Common myeloid progenitor, CD34-positive (primary cell): Measurements from ENCODE around the gene SYNGR3.
"Not testable (repeated sequence)": the region's sequence is repeated elsewhere in the genome, so short reads cannot be mapped to it uniquely, and the experiment has no call there.

ENCODE experiments used
- CTCF ChIA-PET: fragments of 350-600 bp; sonication (Branson Sonifier 250); formaldehyde crosslinking; loops from one replicate; lab custom pipeline; 2021; ENCODE audit warnings: antibody characterized with exemption; lab: Charles Lee
- POLR2A ChIA-PET: fragments of 350-600 bp; sonication (Branson Sonifier 250); formaldehyde crosslinking; loops from one replicate; lab custom pipeline; 2021; ENCODE audit warnings: antibody characterized with exemption; lab: Charles Lee
- DNase-seq, 3 donors: peaks; one replicate each; pipeline versions ENCODE4 v3.0.0 to v3.0.0-alpha.2; 2013
- H3K27ac ChIP-seq, 2 experiments: 1 replicate in 1 of 2; 2 replicates in 1 of 2; pipeline ENCODE4 v1.7.0; 2013; ENCODE audit warnings: inconsistent platforms in 2 of 2, low read length in 2 of 2, mild to moderate bottlenecking in 2 of 2, low read depth in 1 of 2, moderate library complexity in 1 of 2; ENCODE audit not compliant: severe bottlenecking in 2 of 2, insufficient read depth in 1 of 2, poor library complexity in 1 of 2
- H3K27me3 ChIP-seq, 5 experiments: replicated peaks in 2 of 5; 1 replicate in 3 of 5; 2 replicates in 2 of 5; pipeline versions ENCODE4 v1.6.1 to v1.7.0; 2013; ENCODE audit warnings: low read length in 4 of 5, mild to moderate bottlenecking in 2 of 5, moderate library complexity in 2 of 5, inconsistent platforms in 1 of 5; ENCODE audit not compliant: insufficient read depth in 5 of 5, control insufficient read depth in 4 of 5
- H3K36me3 ChIP-seq, 4 experiments: 1 replicate in 2 of 4; 2 replicates in 2 of 4; pipeline versions ENCODE4 v1.6.1 to v1.7.0; 2013; ENCODE audit warnings: low read length in 3 of 4, control low read depth in 1 of 4, mild to moderate bottlenecking in 1 of 4; ENCODE audit not compliant: control insufficient read depth in 4 of 4, insufficient read depth in 4 of 4
- H3K4me1 ChIP-seq, 4 experiments: 1 replicate in 3 of 4; 2 replicates in 1 of 4; pipeline versions ENCODE4 v1.6.1 to v1.7.1; 2013; ENCODE audit warnings: low read length in 3 of 4, mild to moderate bottlenecking in 3 of 4, control low read depth in 1 of 4, inconsistent platforms in 1 of 4, moderate library complexity in 1 of 4; ENCODE audit not compliant: control insufficient read depth in 4 of 4, insufficient read depth in 4 of 4; ENCODE audit errors: control extremely low read depth in 1 of 4
- H3K4me3 ChIP-seq, 7 experiments: 1 replicate in 4 of 7; 2 replicates in 3 of 7; pipeline versions ENCODE4 v1.5.1 to v1.7.0; 2013; ENCODE audit warnings: mild to moderate bottlenecking in 7 of 7, low read length in 6 of 7, moderate library complexity in 6 of 7, inconsistent platforms in 2 of 7, low read depth in 2 of 7, control low read depth in 1 of 7; ENCODE audit not compliant: insufficient read depth in 4 of 7, control insufficient read depth in 1 of 7; ENCODE audit errors: extremely low read depth in 1 of 7
- H3K9me3 ChIP-seq, 5 experiments: 1 replicate in 4 of 5; 2 replicates in 1 of 5; pipeline versions ENCODE4 v1.6.1 to v1.7.1; 2013; ENCODE audit warnings: low read length in 4 of 5, mild to moderate bottlenecking in 2 of 5, inconsistent platforms in 1 of 5, low read depth in 1 of 5, moderate library complexity in 1 of 5; ENCODE audit not compliant: control insufficient read depth in 4 of 5, insufficient read depth in 2 of 5; ENCODE audit errors: control extremely low read depth in 1 of 5
- WGBS: methylation state at CpG from one replicate; pipeline ENCODE4 v1.1.5; 2013; ENCODE audit not compliant: insufficient coverage; 5-methylcytosine and 5-hydroxymethylcytosine counted together

Gene SYNGR3

DNA sequence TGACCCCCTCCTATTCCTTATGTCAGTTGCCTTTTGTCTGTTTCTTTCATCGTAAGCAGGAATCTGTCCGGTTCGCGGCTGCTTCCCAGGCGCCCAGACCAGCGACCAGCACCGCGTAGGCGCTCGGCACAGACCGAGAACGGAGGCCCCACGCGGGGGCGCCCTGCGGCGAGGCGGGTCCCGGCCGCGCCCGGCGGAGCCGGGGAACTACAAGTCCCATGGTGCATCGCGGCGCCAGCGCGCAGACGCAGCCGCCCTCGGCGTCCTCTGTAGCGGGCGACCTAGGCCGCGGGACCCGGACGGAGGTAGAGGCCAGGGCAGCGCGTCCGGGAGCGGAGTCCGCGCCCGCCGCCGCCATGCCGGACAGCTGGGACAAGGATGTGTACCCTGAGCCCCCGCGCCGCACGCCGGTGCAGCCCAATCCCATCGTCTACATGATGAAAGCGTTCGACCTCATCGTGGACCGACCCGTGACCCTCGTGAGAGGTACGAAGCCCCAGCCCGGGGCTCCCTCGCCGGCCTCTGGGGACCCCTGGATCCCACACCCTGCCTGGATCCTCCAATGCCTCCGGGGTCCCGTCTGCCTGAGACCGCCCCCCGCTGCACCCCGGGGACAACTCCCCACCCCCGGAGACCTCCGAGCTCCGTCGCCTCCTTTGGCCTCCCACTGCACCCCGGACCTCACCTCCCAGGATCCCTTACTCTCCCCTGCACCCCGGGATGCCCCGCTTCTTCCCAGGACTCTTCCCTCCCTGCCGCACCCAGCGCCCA is 30.3 kb upstream of the SYNGR3 start, which contains the start of gene NDUFB10:
NDUFB10 (plus strand) TSS at position 270 of the 771 bp plus-strand sequence; CDS start at position 357, 87 bp downstream.
- Histone ChIP-seq H3K4me3 (peak within 1 kb of the TSS; percentile 51 to 90 (median 81)), H3K27me3 (peaks cover 0 to 7% (median 0%) of the 10 kb centered on the region in 5 experiments), H3K4me1 (peaks cover 0 to 48% (median 38%) of the 10 kb centered on the region in 4 experiments), H3K27ac (peak within 1 kb of the TSS; percentile 54 to 84), H3K9me3 (no peaks in the 10 kb centered on the region), H3K36me3 (peaks cover 0 to 33% (median 23%) of the 10 kb centered on the region in 4 experiments)
- DNase-seq, result peak; percentile 84 to 89 (median 87)
- ChIA-PET CTCF (interaction anchor here (0.6 to 1.0 kb wide), 3 partner anchors 10 to 32 kb away, joined by 3 read pairs; no protein-coding TSS in a partner anchor), POLR2A (interaction anchor here (0.6 to 1.1 kb wide), 2 partner anchors 12 to 213 kb away, joined by 3 to 4 read pairs; partner anchors contain the start of gene TBL3)
- WGBS, result under 1% methylated on average over 70 of the region's 79 CpGs

DNA sequence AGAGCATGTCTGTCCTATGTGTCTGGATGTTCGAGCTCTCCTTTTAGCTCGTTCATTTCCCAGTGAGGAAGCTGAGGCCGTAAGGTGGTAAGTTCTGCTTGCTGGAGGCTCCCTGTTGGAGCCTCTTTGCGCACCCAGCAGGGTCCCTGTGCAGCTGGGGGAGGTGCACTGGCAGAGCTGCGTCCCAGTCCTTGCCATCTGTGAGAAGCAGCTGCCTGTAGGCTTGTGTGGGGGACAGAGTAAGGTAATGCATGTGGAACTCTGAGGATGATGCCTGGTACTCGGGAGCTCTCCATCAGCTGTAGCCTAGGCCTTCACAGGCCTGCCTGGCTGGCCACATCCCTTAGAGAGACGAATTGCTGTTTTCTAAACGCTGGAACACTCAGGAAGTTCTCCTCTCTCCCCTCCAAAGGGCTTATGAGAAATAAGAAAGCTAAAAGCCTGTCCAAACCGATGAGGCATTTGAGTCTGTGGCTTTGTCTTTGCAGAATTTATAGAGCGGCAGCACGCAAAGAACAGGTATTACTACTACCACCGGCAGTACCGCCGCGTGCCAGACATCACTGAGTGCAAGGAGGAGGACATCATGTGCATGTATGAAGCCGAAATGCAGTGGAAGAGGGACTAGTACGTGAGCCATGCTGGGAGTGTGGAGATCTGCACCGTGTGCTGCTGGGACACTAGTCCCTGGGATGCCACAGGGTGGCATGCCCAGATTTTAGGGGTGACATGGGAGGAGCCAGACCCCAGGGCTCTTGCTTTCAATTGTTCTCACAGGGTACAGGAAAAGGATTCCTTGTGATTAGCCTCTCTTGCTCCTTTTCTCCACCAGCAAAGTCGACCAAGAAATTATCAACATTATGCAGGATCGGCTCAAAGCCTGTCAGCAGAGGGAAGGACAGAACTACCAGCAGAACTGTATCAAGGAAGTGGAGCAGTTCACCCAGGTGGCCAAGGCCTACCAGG is 28.8 kb upstream of the SYNGR3 start:
- H3K4me3 ChIP-seq, result peak overlapping the region in 5 of 7 experiments; percentile 16 to 90 (median 82)

DNA sequence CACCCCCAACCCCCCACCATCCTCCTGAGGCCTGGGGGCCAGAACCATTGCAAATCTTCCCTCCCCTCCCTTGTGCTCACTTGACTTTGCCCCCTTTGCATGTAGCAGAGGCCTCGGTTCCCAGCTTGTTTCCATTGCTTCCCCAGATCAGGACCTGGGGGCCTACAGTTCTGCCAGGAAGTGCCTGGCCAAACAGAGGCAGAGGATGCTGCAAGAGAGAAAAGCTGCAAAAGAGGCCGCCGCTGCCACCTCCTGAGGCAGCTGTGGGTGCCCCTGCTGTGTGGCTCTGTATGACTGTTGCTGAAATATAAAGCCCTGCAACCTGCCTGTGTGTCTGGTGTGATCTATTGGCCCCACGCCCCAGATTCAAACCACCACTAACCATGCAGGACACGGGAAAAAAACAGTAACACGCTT is 28.1 kb upstream of the SYNGR3 start:
- H3K27me3 ChIP-seq, result peaks cover 0 to 7% (median 0%) of the 10 kb centered on the region in 5 experiments
- WGBS, result 92% methylated on average over 2 of the region's 6 CpGs
- no peak overlapping the region for H3K4me3 ChIP-seq
- H3K27ac ChIP-seq, result no peak overlapping the region
- DNase-seq, result no peak
- no peaks in the 10 kb centered on the region for H3K9me3 ChIP-seq
- ChIA-PET POLR2A (no interaction called here), CTCF (interaction anchor here (0.7 kb wide), 1 partner anchor 548 kb away, joined by 3 read pairs; no protein-coding TSS in a partner anchor)
- H3K4me1 ChIP-seq, result peaks cover 0 to 55% (median 48%) of the 10 kb centered on the region in 4 experiments
- peaks cover 0 to 33% (median 23%) of the 10 kb centered on the region in 4 experiments for H3K36me3 ChIP-seq

More for the DNA sequence above, 28.8 kb upstream of the SYNGR3 start:
- Histone ChIP-seq H3K36me3 (peaks cover 0 to 33% (median 23%) of the 10 kb centered on the region in 4 experiments), H3K27ac (peak overlapping the region in 1 of 2 experiments; percentile 84), H3K27me3 (peaks cover 0 to 7% (median 0%) of the 10 kb centered on the region in 5 experiments), H3K9me3 (no peaks in the 10 kb centered on the region), H3K4me1 (peaks cover 0 to 54% (median 47%) of the 10 kb centered on the region in 4 experiments)
- 77% methylated on average over 19 of the region's 20 CpGs for WGBS
- POLR2A ChIA-PET, result interaction anchor here (1.3 kb wide), 1 partner anchor 11 kb away, joined by 5 read pairs; the partner anchor contains the start of gene TBL3
- CTCF ChIA-PET, result interaction anchor here (0.9 to 1.2 kb wide), 3 partner anchors 9 to 10 kb away, joined by 3 to 6 read pairs (median 3); no protein-coding TSS in a partner anchor
- DNase-seq, result peak in 1 of 3 donors; percentile 32

DNA sequence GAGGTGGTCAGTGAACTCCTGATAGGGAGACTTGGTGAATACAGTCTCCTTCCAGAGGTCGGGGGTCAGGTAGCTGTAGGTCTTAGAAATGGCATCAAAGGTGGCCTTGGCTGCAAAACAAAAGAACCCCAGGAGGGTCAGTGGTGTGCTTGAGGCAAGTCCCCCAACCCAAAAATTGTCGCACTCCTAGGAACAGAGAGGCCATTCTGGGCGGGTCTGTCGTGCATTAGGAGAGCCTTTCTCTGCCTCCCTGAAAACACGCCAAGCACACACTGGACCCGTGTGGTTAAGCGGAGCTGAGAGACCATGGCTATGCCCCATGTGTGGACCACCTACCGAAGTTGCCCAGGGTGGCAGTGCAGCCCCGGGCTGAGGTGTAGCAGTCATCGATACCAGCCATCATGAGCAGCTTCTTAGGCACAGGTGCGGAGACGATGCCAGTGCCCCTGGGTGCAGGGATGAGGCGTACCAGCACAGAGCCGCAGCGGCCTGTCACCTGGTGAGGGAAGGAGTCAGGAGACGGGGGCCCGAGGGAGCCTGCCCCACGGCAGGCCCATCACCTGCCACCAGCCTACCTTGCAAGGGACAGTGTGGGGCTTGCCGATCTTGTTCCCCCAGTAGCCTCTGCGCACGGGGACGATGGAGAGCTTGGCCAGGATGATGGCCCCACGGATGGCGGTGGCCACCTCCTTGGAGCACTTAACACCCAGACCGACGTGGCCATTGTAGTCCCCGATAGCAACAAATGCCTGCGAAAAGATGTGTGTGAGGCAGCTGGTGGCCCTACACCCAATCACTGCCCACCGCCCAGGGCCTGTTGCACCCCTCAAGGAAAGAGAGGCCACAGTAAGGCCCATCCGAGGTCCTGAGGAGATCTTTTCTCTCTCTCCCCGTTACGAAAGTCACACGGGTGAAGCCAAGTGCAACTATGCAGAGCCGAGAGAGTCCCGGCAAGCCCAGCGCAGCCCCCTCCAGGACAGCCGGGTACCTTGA is 27.3 kb upstream of the SYNGR3 start:
- peak overlapping the region in 1 of 2 experiments; percentile 98 for H3K27ac ChIP-seq
- CTCF ChIA-PET, result interaction anchor here (0.7 to 1.2 kb wide), 2 partner anchors 16 to 547 kb away, joined by 3 read pairs; no protein-coding TSS in a partner anchor
- H3K36me3 ChIP-seq, result peaks cover 0 to 33% (median 23%) of the 10 kb centered on the region in 4 experiments
- 95% methylated on average over 17 of the region's 37 CpGs for WGBS
- peak overlapping the region in 2 of 7 experiments; percentile 87 to 89 for H3K4me3 ChIP-seq
- H3K9me3 ChIP-seq, POLR2A ChIA-PET, DNase-seq, H3K27me3 ChIP-seq: not testable (repeated sequence)
- H3K4me1 ChIP-seq, result peaks cover 0 to 55% (median 48%) of the 10 kb centered on the region in 4 experiments

DNA sequence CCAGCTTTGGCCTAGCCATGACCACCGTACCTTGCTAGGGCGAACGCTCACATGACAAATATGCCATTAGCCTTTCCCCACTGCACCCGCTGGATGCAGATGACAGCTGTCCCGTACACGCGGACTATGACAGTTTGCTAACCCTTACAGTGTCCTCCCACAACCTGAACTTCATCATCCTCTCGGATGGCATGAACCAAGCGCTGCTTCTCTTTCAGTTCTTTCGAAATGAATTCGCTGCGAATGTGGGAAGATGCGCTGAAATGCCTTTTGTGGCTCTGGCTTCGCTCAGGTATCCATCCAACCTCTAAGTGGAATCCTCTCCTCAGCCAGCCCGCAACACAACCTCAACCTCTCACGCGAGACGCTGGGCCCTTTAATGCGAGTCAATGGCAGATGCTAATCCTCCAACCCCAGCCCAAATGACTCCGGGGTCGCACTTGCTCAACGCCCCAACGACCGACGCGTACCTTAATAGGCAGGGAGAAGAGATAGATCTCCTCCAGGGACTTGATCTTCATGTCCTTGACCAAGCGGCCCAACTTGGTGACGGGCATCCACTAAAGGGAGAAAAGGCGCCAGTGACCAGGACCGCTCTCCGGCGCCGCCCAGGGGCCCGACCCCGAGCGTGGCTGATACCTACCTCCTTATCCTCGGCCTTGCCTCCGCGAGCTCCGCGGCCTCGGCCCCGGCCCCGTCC is 25.8 kb upstream of the SYNGR3 start:
- DNase-seq, result peak in 2 of 3 donors; percentile 48 to 56
- H3K27me3 ChIP-seq, result no peaks in the 10 kb centered on the region
- ChIA-PET CTCF (interaction anchor here (0.6 to 1.2 kb wide), 4 partner anchors 9 to 280 kb away, joined by 3 read pairs; partner anchors contain the start of gene RPL3L), POLR2A (interaction anchor here (0.5 to 2.3 kb wide), 13 partner anchors 12 to 286 kb away, joined by 3 to 11 read pairs (median 4); partner anchors contain the start of genes GFER, JPT2, MAPK8IP3 and MSRB1)
- H3K4me3 ChIP-seq, result peak overlapping the region; percentile 60 to 96 (median 89)
- peaks cover 0 to 33% (median 23%) of the 10 kb centered on the region in 4 experiments for H3K36me3 ChIP-seq
- WGBS, result 19% methylated on average over 27 of the region's 44 CpGs
- H3K4me1 ChIP-seq, result peaks cover 0 to 52% (median 47%) of the 10 kb centered on the region in 4 experiments
- no peaks in the 10 kb centered on the region for H3K9me3 ChIP-seq
- H3K27ac ChIP-seq, result peak overlapping the region; percentile 95 to 98
